Measurements from ENCODE around the gene NKG7. TPM values are rescaled to one million over a fixed set of nuclear protein-coding genes. Genes with fewer than 3 reads are reported as not detected.
A peak's percentile ranks its signal among the peaks of the same experiment; 100 is the strongest.

The NKG7 gene
- total and polyA plus RNA-seq, 2 of the 13 experiments (the other 11 are each of a cell fraction or from before 2014, with no cell fraction given): 0.40 TPM; not detected in 1

GRCh38 chr19:51394050-51394836 is 21.8 kb upstream of the NKG7 start (continued):
- TF ChIP-seq RERE (CRISPR knock-in tag; IDR thresholded peaks at IDR 0.05; ENCODE audit: low read depth): no peak
- TF ChIP-seq ATM (IDR thresholded peaks at IDR 0.05; ENCODE audit: borderline replicate concordance): no peak
- peak; percentile 30; the same call in 1 of the 2 replicates for TF ChIP-seq ZFX (CRISPR knock-in tag; IDR thresholded peaks at IDR 0.05; ENCODE audit: low read depth)
- peak; percentile 18; the same call in 1 of the 2 replicates for TF ChIP-seq FOXA3 (CRISPR knock-in tag; IDR thresholded peaks at IDR 0.05)
- TF ChIP-seq ZNF710 (CRISPR knock-in tag; IDR thresholded peaks at IDR 0.05; ENCODE audit: borderline replicate concordance): peak; percentile 16; the same call in 1 of the 2 replicates
- TF ChIP-seq SMAD3 (CRISPR knock-in tag; IDR thresholded peaks at IDR 0.05): peak; percentile 40; the same call in 1 of the 2 replicates

Measured in HepG2 (cell line).